ENCODE results near the gene SPG11.

The SPG11 gene

GRCh38 chr15:44676676-44677075, 13.2 kb upstream of the SPG11 start:
- Histone ChIP-seq H3K9me3 (ENCODE audit: severe bottlenecking) (no peaks in the 10 kb centered on the region), H3K27ac (no peak overlapping the region), H3K4me3 (ENCODE audit: low read depth, low read length) (no peak overlapping the region), H3K36me3 (no peaks in the 10 kb centered on the region), H3K27me3 (ENCODE audit: insufficient read depth, low read depth, severe bottlenecking) (no peaks in the 10 kb centered on the region)
- TF ChIP-seq CTCF (IDR thresholded peaks at IDR 0.05; ENCODE audit: low read depth, low read length) = no peak
- no peak for DNase-seq

- no peak for TF ChIP-seq CTCF (IDR thresholded peaks at IDR 0.05; ENCODE audit: low read depth, low read length)
- Histone ChIP-seq H3K36me3 (no peaks in the 10 kb centered on the region), H3K9me3 (ENCODE audit: severe bottlenecking) (no peaks in the 10 kb centered on the region), H3K27ac (no peak overlapping the region), H3K27me3 (ENCODE audit: insufficient read depth, low read depth, severe bottlenecking) (no peaks in the 10 kb centered on the region), H3K4me3 (ENCODE audit: low read depth, low read length) (no peak overlapping the region)
- DNase-seq = no peak
Measured at GRCh38 chr15:44675911-44676310, 12.4 kb upstream of the SPG11 start.

- TF ChIP-seq CTCF (IDR thresholded peaks at IDR 0.05; ENCODE audit: low read depth, low read length) = no peak
Measured at GRCh38 chr15:44673639-44674038, 10.2 kb upstream of the SPG11 start.

GRCh38 chr15:44670087-44670950, 6.9 kb upstream of the SPG11 start:
- Histone ChIP-seq H3K27me3 (ENCODE audit: insufficient read depth, low read depth, severe bottlenecking) (no peaks in the 10 kb centered on the region), H3K36me3 (no peaks in the 10 kb centered on the region), H3K4me3 (ENCODE audit: low read depth, low read length) (no peak overlapping the region), H3K9me3 (ENCODE audit: severe bottlenecking) (no peaks in the 10 kb centered on the region), H3K27ac (no peak overlapping the region)
- no peak for DNase-seq
- TF ChIP-seq CTCF (IDR thresholded peaks at IDR 0.05; ENCODE audit: low read depth, low read length) = no peak

More at GRCh38 chr15:44673639-44674038, 10.2 kb upstream of the SPG11 start:
- Histone ChIP-seq H3K27me3 (ENCODE audit: insufficient read depth, low read depth, severe bottlenecking) (no peaks in the 10 kb centered on the region), H3K36me3 (no peaks in the 10 kb centered on the region), H3K9me3 (ENCODE audit: severe bottlenecking) (no peaks in the 10 kb centered on the region), H3K4me3 (ENCODE audit: low read depth, low read length) (no peak overlapping the region), H3K27ac (no peak overlapping the region)
- no peak for DNase-seq

GRCh38 chr15:44668921-44669320, 5.5 kb upstream of the SPG11 start:
- H3K27ac ChIP-seq = no peak overlapping the region
- no peak for TF ChIP-seq CTCF (IDR thresholded peaks at IDR 0.05; ENCODE audit: low read depth, low read length)

GRCh38 chr15:44667039-44667360, 3.5 kb upstream of the SPG11 start:
- H3K27ac ChIP-seq = no peak overlapping the region
- no peaks in the 10 kb centered on the region for H3K27me3 ChIP-seq (ENCODE audit: insufficient read depth, low read depth, severe bottlenecking)
- DNase-seq = no peak
- no peaks in the 10 kb centered on the region; the same call in 1 of the 2 replicates for H3K36me3 ChIP-seq
- no peaks in the 10 kb centered on the region for H3K9me3 ChIP-seq (ENCODE audit: severe bottlenecking)
- TF ChIP-seq CTCF (IDR thresholded peaks at IDR 0.05; ENCODE audit: low read depth, low read length) = no peak
- no peak overlapping the region for H3K4me3 ChIP-seq (ENCODE audit: low read depth, low read length)

More at GRCh38 chr15:44668921-44669320, 5.5 kb upstream of the SPG11 start:
- H3K9me3 ChIP-seq (ENCODE audit: severe bottlenecking) = no peaks in the 10 kb centered on the region
- no peaks in the 10 kb centered on the region for H3K27me3 ChIP-seq (ENCODE audit: insufficient read depth, low read depth, severe bottlenecking)
- DNase-seq = no peak
- no peak overlapping the region for H3K4me3 ChIP-seq (ENCODE audit: low read depth, low read length)
- no peaks in the 10 kb centered on the region for H3K36me3 ChIP-seq

Measured in WERI-Rb-1 (cell line).